GM19455 (cell line): Measurements from ENCODE around the gene HYAL4.
A peak's percentile ranks its signal among the peaks of the same experiment; 100 is the strongest.
"Not testable (repeated sequence)": the region's sequence is repeated elsewhere in the genome, so short reads cannot be mapped to it uniquely, and the experiment has no call there.

Experiments
- ATAC-seq: cut with Tn5 transposase; IDR thresholded peaks from one replicate; pipeline ENCODE4 v1.9.1; 2021; ENCODE audit not compliant: unreplicated experiment

The HYAL4 gene

GRCh38 chr7:123844712-123845219 is at the start of gene HYAL4:
TSS of gene HYAL4 (plus strand) at chr7:123845169. CDS start at chr7:123868274, 23,105 bp downstream.
- no peak for ATAC-seq

- ATAC-seq: no peak
These were observed 49.1 kb upstream of the HYAL4 start for GRCh38 chr7:123795917-123796316.

GRCh38 chr7:123796568-123796967 is 48.4 kb upstream of the HYAL4 start:
- ATAC-seq: no peak

DNA sequence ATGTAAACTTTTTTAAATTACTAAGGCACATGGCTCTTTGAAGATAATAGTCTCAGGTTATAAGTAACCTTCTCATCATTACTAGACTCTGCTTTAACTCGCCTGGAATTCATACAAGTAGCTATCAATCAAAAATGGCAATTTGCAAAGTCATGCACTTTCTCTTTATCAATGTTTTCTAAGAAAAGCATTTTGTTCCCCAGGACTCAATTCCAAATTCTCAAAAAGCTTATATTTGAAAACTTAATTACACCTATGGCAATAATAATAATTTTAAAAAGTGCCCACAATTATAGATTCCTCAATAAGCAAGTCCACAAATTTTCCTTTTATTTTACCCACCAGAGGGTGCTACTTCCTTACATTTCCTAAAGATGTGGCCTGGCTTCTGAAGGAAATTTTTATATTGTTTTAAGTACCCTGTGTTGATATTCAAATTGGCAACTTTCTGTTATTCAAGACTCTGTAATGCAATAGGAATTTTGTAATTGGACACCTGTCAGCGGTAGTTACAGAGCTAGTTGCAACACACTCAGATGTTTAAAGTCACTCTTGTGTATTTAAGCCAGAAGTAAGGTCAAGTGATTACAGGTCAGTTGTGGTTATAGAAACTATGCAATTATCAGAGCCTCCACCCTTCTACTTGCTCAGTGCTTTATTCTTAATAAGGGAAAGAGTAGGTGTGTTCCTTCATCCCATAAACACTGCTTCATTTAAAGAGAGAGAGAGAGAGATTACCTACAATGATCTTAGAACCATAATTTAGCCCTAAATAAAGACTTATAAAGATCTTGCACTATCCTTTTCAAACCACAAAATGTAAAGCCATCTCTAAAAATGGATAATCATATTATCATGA is 47.1 kb upstream of the HYAL4 start:
- no peak for ATAC-seq

GRCh38 chr7:123798532-123799188 is 46.3 kb upstream of the HYAL4 start:
- no peak for ATAC-seq

- no peak for ATAC-seq
These were observed 42.7 kb upstream of the HYAL4 start for GRCh38 chr7:123802249-123802648.

DNA sequence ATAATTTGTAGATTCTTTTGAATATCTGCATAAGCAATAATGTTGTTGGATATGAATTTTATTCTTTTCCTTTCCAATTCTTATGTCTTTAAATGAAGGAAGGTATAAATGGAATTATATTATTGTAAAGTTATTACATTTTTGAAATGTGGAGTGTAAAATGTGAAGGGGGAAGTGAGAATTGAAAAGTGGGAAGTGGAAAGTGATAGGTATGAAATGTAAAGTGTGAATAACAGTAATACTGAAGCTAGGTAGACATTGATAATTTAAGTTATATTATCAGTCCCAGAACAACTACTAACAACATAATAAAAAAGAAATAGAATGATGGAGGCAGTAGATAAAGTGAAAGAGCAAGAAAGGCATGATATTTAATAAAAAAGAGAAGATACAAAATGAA is 39.7 kb upstream of the HYAL4 start:
- no peak for ATAC-seq

GRCh38 chr7:123809471-123809870 is 35.5 kb upstream of the HYAL4 start:
- no peak for ATAC-seq

GRCh38 chr7:123811056-123811455 is 33.9 kb upstream of the HYAL4 start:
- no peak for ATAC-seq

DNA sequence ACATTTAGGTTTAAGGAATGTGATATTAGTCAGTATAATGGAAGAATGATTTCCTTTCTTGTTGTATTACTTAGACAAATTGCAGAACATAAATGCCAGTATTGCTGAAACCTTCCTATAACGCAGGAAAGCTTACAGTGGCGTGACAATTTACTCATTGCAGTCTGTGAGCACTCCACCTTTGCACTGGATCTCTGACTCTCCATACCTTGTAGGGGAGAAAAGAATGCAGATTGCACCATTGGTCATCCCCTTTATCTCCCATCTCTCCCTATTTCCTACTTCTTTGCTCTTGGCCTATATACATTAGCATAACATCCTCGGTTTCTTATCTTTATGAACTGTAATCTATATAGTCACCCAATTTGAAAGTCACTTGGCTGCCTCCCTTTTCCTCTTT is 28.1 kb upstream of the HYAL4 start:
- no peak for ATAC-seq

- ATAC-seq: no peak
These were observed 26.0 kb upstream of the HYAL4 start for GRCh38 chr7:123819001-123819400.

DNA sequence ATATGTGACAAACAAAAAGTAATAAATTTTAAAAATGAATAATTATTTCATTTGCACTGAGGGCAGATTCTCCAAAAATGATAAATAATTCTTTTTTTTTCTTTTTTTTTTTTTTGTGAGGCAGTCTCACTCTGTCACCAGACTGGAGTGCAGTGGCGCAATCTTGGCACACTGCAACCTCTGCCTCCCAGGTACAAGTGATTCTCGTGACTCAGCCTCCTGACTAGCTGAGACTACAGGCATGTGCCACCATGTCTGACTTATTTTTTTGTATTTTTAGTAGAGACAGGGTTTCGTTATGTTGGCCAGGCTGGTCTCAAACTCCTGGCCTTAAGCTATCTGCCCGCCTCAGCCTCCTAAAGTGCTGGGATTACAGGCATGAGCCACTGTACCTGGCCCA is 25.2 kb upstream of the HYAL4 start:
- not testable (repeated sequence) for ATAC-seq

DNA sequence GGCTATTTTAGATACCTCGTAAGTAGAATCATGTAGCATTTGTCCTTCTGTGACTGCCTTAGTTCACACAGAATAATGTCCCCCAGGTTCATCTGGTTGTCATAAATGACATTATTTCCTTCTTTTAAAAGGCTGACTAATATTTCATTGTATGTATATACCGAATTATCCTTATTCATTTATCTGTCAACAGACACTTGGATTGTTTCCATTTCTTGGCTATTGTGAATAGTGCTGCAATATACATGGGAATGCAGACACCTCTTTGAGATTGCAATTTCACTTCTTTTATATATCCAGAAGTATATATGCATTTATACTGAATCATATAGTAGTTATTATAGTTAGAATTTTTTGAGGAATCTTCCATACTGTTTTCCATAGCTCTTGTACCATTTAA is 24.1 kb upstream of the HYAL4 start:
- no peak for ATAC-seq

DNA sequence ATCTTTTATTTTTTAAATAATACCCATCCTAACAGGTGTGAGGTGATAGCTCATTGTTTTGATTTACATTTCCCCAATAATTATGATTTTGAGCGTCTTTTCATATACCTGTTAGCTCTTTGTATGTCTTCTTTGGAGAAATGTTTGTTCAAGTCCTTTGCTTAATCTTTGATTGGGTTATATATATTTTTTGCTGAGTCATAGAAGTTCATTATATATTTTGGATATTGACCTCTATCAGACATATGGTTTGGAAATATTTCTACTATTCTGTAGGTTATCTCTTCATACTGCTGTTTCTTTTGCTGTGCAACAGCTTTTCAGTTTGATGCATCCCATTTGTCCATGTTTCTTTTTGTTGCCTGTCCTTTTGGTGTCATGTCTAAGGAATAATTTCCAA is 23.6 kb upstream of the HYAL4 start:
- ATAC-seq: no peak

GRCh38 chr7:123823898-123824753 is 20.8 kb upstream of the HYAL4 start:
- ATAC-seq: peak; percentile 91

DNA sequence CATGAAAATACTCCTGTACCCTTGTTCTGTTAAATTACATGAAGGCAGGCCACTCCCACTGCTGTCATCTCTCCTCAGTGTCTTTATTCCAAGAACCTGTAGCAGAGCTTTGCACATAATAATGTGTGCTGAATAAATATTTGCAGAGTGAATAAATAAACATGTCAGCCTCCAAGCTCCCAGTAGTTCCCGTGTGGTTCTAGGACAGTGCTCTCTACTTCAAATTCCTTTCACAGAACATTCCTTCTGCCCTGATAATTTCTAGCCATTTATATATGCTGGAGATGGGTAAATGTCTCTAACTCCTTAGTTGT is 20.3 kb upstream of the HYAL4 start:
- peak; percentile 40 for ATAC-seq

DNA sequence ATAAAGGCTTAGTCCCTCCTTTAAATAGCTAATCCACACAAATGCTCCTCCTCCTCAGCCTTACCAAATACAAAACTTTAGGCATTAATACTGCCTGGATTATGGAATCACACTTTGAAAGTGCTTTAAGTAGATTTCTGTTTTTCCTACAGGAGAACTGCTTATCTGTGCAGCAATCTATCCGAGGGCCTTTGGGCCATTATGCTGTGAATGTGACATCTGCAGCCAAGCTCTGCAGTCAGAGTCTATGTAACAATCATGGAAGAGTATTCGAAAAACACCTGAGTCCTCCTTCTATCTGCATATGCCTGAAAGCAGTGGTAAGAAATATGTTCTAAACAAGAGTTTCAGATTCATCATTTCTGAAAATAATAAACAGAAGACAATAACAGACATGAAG is 16.2 kb upstream of the HYAL4 start:
- no peak for ATAC-seq

GRCh38 chr7:123836656-123837055 is 8.3 kb upstream of the HYAL4 start:
- no peak for ATAC-seq

DNA sequence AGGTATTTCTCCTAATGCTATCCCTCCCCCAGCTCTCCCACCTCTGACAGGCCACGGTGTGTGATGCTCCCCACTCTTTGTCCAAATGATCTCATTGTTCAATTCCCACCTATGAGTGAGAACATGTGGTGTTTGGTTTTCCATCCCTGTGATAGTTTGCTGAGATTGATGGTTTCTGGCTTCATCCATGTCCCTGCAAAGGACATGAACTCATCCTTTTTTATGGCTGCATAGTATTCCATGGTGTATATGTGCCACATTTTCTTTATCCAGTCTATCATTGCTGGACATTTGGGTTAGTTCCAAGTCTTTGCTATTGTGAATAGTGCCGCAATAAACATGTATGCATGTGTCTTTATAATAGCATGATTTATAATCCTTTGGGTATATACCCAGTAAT is 5.9 kb upstream of the HYAL4 start:
- ATAC-seq: not testable (repeated sequence)

- ATAC-seq: not testable (repeated sequence)
These were observed 827 bp upstream of the HYAL4 start for GRCh38 chr7:123844142-123844541.

GRCh38 chr7:123845823-123846216 is 851 bp downstream of the HYAL4 start:
- no peak for ATAC-seq
